Endothelial cell of umbilical vein (primary cell): ENCODE results near the gene ZNF320.
"Not testable (repeated sequence)": the region's sequence is repeated elsewhere in the genome, so short reads cannot be mapped to it uniquely, and the experiment has no call there.

Experiments used
- CTCF ChIP-seq, 2 donors: IDR thresholded peaks; 1 replicate in 1 of 2; 2 replicates in 1 of 2; pipeline ENCODE4 v1.5.1; 2011; ENCODE audit warnings: low read length in 2 of 2, mild to moderate bottlenecking in 2 of 2, moderate library complexity in 2 of 2, control low read depth in 1 of 2, inconsistent platforms in 1 of 2, low read depth in 1 of 2; ENCODE audit not compliant: insufficient read depth in 1 of 2; ENCODE audit errors: extremely low read depth in 1 of 2
- POLR2A ChIP-seq: IDR thresholded peaks from 2 replicates; pipeline ENCODE4 v1.6.1; 2012; ENCODE audit warnings: low read depth, mild to moderate bottlenecking, control low read depth, low read length
- POLR2AphosphoS5 ChIP-seq: IDR thresholded peaks from 2 replicates; pipeline ENCODE4 v1.6.1; 2012; ENCODE audit warnings: low read depth, mild to moderate bottlenecking, control low read depth, low read length, moderate library complexity; ENCODE audit not compliant: insufficient read depth

- TF ChIP-seq POLR2A; CTCF (IDR thresholded peaks at IDR 0.05; ENCODE audit: extremely low read depth in 1 of 2, insufficient read depth in 1 of 2, low read depth in 1 of 2, low read length in 2 of 2); POLR2AphosphoS5: not testable (repeated sequence)
Measured at GRCh38 chr19:52924641-52925040, 27.2 kb upstream of the ZNF320 start.
